Measurements from ENCODE around the gene RC3H2.

GRCh38 chr9:122866079-122866478, 39.1 kb downstream of the RC3H2 start:
- TF ChIP-seq TCF7L2 (IDR thresholded peaks at IDR 0.05; ENCODE audit: low read depth, low read length) (no peak), REST (IDR thresholded peaks at IDR 0.05; ENCODE audit: insufficient read depth in 1 of 2, low read depth in 2 of 2, low read length in 1 of 2) (no peak), POLR2AphosphoS5 (IDR thresholded peaks at IDR 0.05; ENCODE audit: low read depth, low read length) (no peak)
- TF ChIP-seq, protein P1, sequence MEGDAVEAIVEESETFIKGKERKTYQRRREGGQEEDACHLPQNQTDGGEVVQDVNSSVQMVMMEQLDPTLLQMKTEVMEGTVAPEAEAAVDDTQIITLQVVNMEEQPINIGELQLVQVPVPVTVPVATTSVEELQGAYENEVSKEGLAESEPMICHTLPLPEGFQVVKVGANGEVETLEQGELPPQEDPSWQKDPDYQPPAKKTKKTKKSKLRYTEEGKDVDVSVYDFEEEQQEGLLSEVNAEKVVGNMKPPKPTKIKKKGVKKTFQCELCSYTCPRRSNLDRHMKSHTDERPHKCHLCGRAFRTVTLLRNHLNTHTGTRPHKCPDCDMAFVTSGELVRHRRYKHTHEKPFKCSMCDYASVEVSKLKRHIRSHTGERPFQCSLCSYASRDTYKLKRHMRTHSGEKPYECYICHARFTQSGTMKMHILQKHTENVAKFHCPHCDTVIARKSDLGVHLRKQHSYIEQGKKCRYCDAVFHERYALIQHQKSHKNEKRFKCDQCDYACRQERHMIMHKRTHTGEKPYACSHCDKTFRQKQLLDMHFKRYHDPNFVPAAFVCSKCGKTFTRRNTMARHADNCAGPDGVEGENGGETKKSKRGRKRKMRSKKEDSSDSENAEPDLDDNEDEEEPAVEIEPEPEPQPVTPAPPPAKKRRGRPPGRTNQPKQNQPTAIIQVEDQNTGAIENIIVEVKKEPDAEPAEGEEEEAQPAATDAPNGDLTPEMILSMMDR (IDR thresholded peaks at IDR 0.05), result no peak

All from Panc1 (cell line).